ENCODE results near the gene RHOF. TPM values are rescaled to one million over a fixed set of nuclear protein-coding genes. Genes with fewer than 3 reads are reported as not detected.

RHOF gene
- polyA plus RNA-seq, 1 of the 3 experiments (the other 2 are of a cell fraction) = 5.0 TPM

- TF ChIP-seq, protein P1, sequence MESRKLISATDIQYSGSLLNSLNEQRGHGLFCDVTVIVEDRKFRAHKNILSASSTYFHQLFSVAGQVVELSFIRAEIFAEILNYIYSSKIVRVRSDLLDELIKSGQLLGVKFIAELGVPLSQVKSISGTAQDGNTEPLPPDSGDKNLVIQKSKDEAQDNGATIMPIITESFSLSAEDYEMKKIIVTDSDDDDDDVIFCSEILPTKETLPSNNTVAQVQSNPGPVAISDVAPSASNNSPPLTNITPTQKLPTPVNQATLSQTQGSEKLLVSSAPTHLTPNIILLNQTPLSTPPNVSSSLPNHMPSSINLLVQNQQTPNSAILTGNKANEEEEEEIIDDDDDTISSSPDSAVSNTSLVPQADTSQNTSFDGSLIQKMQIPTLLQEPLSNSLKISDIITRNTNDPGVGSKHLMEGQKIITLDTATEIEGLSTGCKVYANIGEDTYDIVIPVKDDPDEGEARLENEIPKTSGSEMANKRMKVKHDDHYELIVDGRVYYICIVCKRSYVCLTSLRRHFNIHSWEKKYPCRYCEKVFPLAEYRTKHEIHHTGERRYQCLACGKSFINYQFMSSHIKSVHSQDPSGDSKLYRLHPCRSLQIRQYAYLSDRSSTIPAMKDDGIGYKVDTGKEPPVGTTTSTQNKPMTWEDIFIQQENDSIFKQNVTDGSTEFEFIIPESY (IDR thresholded peaks at IDR 0.05; ENCODE audit: borderline replicate concordance, low read depth) = no peak
- TF ChIP-seq USF1 (IDR thresholded peaks at IDR 0.05; ENCODE audit: borderline replicate concordance, low read depth) (no peak), MEF2A (IDR thresholded peaks at IDR 0.05; ENCODE audit: borderline replicate concordance, low read depth) (no peak), MXI1 (IDR thresholded peaks at IDR 0.05; ENCODE audit: low read depth, low read length) (peak; percentile 61), RAD21 (IDR thresholded peaks at IDR 0.05; ENCODE audit: low read length) (no peak)
- TF ChIP-seq, protein P2, sequence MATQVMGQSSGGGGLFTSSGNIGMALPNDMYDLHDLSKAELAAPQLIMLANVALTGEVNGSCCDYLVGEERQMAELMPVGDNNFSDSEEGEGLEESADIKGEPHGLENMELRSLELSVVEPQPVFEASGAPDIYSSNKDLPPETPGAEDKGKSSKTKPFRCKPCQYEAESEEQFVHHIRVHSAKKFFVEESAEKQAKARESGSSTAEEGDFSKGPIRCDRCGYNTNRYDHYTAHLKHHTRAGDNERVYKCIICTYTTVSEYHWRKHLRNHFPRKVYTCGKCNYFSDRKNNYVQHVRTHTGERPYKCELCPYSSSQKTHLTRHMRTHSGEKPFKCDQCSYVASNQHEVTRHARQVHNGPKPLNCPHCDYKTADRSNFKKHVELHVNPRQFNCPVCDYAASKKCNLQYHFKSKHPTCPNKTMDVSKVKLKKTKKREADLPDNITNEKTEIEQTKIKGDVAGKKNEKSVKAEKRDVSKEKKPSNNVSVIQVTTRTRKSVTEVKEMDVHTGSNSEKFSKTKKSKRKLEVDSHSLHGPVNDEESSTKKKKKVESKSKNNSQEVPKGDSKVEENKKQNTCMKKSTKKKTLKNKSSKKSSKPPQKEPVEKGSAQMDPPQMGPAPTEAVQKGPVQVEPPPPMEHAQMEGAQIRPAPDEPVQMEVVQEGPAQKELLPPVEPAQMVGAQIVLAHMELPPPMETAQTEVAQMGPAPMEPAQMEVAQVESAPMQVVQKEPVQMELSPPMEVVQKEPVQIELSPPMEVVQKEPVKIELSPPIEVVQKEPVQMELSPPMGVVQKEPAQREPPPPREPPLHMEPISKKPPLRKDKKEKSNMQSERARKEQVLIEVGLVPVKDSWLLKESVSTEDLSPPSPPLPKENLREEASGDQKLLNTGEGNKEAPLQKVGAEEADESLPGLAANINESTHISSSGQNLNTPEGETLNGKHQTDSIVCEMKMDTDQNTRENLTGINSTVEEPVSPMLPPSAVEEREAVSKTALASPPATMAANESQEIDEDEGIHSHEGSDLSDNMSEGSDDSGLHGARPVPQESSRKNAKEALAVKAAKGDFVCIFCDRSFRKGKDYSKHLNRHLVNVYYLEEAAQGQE (IDR thresholded peaks at IDR 0.05; ENCODE audit: low read depth, low read length) = no peak
Observed at GRCh38 chr12:121839106-121839992, 45.9 kb upstream of the RHOF start (continued).

GRCh38 chr12:121838126-121838525, 44.6 kb upstream of the RHOF start:
- POLR2A ChIA-PET = interaction anchor here (0.6 to 1.7 kb wide), 2 partner anchors 11 to 32 kb away, joined by 4 to 15 read pairs; no protein-coding TSS in a partner anchor
- Histone ChIP-seq H3K9me2 (no peaks in the 10 kb centered on the region), H3K4me1 (ENCODE audit: control insufficient read depth in 1 of 2, insufficient read depth in 2 of 2, low read depth in 1 of 2, low read length in 1 of 2) (no peaks in the 10 kb centered on the region; a peak in 1 of 4 replicates), H3K4me2 (no peak overlapping the region), H3K79me2 (ENCODE audit: insufficient read depth) (no peaks in the 10 kb centered on the region), H3K9ac (no peak overlapping the region), H3K9me3 (no peaks in the 10 kb centered on the region), H3K27me3 (ENCODE audit: insufficient read depth) (no peaks in the 10 kb centered on the region), H3K4me3 (ENCODE audit: low read depth in 2 of 2, low read length in 1 of 2) (no peak overlapping the region), H4K20me1 (ENCODE audit: insufficient read depth) (no peaks in the 10 kb centered on the region), H2AFZ (ENCODE audit: low read depth) (no peak overlapping the region), H3K36me3 (replicated peaks in 1 of 2; ENCODE audit: control insufficient read depth in 1 of 2, insufficient read depth in 2 of 2, low read length in 1 of 2) (no peaks in the 10 kb centered on the region), H3K27ac (ENCODE audit: low read depth in 2 of 2, low read length in 1 of 2) (no peak overlapping the region), H3F3A (replicated peaks; ENCODE audit: insufficient read depth) (peaks cover 13% of the 10 kb centered on the region)
- WGBS (ENCODE audit: low lambda C conversion rate) = 100% methylated on average over 3 of the region's 5 CpGs
- no peak for DNase-seq
- CTCF ChIA-PET = interaction anchor here (1.0 to 7.6 kb wide), 11 partner anchors 11 to 126 kb away, joined by 3 to 49 read pairs (median 5); partner anchors contain the start of genes PSMD9, RHOF and TMEM120B
- no peak for TF ChIP-seq PBX3 (IDR thresholded peaks at IDR 0.05)
- TF ChIP-seq MXI1 (IDR thresholded peaks at IDR 0.05; ENCODE audit: low read depth, low read length) = no peak
- TF ChIP-seq JUND (IDR thresholded peaks at IDR 0.05) = no peak
- no peak for TF ChIP-seq POLR2AphosphoS5 (IDR thresholded peaks at IDR 0.05; ENCODE audit: low read depth, low read length)
- no peak for TF ChIP-seq ELF1 (IDR thresholded peaks at IDR 0.05)
- no peak for TF ChIP-seq TCF12 (IDR thresholded peaks at IDR 0.05)
- TF ChIP-seq EZH2phosphoT487 (IDR thresholded peaks at IDR 0.05; ENCODE audit: borderline replicate concordance, low read depth) = no peak

All from SK-N-SH (cell line).